RWPE1 (cell line): Measurements from ENCODE around the gene CTNNA3.

Source experiments
- CTCF ChIA-PET: fragments of 350-600 bp; sonication (Branson Sonifier 250); formaldehyde crosslinking; extraction: SDS; loops from one replicate; lab custom pipeline; 2021; lab: Yijun Ruan, JAX
- POLR2A ChIA-PET: fragments of 400-600 bp; formaldehyde crosslinking; extraction: SDS; loops from one replicate; lab custom pipeline; 2020; ENCODE audit warnings: antibody characterized with exemption; ENCODE audit not compliant: low non-redundant PET; lab: Yijun Ruan, JAX
- DNase-seq: peaks from one replicate; pipeline ENCODE4 v3.0.0; 2012; ENCODE audit warnings: low spot score
- H3K27ac ChIP-seq: fragments of 450-650 bp; 2 replicates; pipeline ENCODE4 v1.5.1; 2017
- CTCF ChIP-seq: fragments of 450-650 bp; conservative IDR thresholded peaks from 2 replicates; pipeline ENCODE4 v1.5.1; 2017; ENCODE audit warnings: low read depth, mild to moderate bottlenecking

The CTNNA3 gene

GRCh38 chr10:67268146-67268545, 427.8 kb downstream of the CTNNA3 start:
- ChIA-PET CTCF (interaction anchor here (0.7 kb wide), 1 partner anchor 31 kb away, joined by 4 read pairs; no protein-coding TSS in a partner anchor), POLR2A (no interaction called here)
- no peak for DNase-seq
- no peak overlapping the region for H3K27ac ChIP-seq
- TF ChIP-seq CTCF: no peak

GRCh38 chr10:67262675-67263074, 433.3 kb downstream of the CTNNA3 start:
- ChIA-PET POLR2A (no interaction called here), CTCF (no interaction called here)
- TF ChIP-seq CTCF: no peak
- no peak for DNase-seq
- no peak overlapping the region for H3K27ac ChIP-seq

GRCh38 chr10:67261300-67261797, 434.6 kb downstream of the CTNNA3 start:
- POLR2A ChIA-PET: no interaction called here

GRCh38 chr10:67259319-67259929, 436.6 kb downstream of the CTNNA3 start:
- ChIA-PET POLR2A (no interaction called here), CTCF (no interaction called here)
- no peak for DNase-seq
- no peak overlapping the region for H3K27ac ChIP-seq
- no peak for TF ChIP-seq CTCF

More at GRCh38 chr10:67261300-67261797, 434.6 kb downstream of the CTNNA3 start:
- H3K27ac ChIP-seq: no peak overlapping the region
- no peak for DNase-seq
- CTCF ChIA-PET: no interaction called here
- TF ChIP-seq CTCF: no peak

GRCh38 chr10:67257427-67258144, 438.4 kb downstream of the CTNNA3 start:
- no peak overlapping the region for H3K27ac ChIP-seq
- ChIA-PET POLR2A (no interaction called here), CTCF (no interaction called here)
- DNase-seq: no peak
- no peak for TF ChIP-seq CTCF

GRCh38 chr10:67257018-67257417, 439.0 kb downstream of the CTNNA3 start:
- no peak overlapping the region for H3K27ac ChIP-seq
- CTCF ChIA-PET: no interaction called here
- POLR2A ChIA-PET: no interaction called here
- no peak for TF ChIP-seq CTCF
- DNase-seq: no peak
